Subcutaneous adipose tissue (tissue), 4 donors: ENCODE results near the gene NDUFA12. TPM values are rescaled to one million over a fixed set of nuclear protein-coding genes. Genes with fewer than 3 reads are reported as not detected.

Source experiments
- total RNA-seq, 4 donors: library from RNA; depleted of rRNA; stranded (reverse); fragments of >200 nt; gene quantifications; one replicate each; pipeline ENCODE4 v1.1.0, GENCODE V29; 2016
- TF ChIP-seq, protein P1 (sequence below): fragments of 450-650 bp; IDR thresholded peaks from one replicate; pipeline ENCODE4 v1.5.1; 2016; ENCODE audit warnings: low read depth, mild to moderate bottlenecking, control low read depth, antibody characterized with exemption, moderate library complexity

NDUFA12 gene
- total RNA-seq, 4 donors from 2014 or later: 63.7 to 159 (median 81.6) TPM

DNA sequence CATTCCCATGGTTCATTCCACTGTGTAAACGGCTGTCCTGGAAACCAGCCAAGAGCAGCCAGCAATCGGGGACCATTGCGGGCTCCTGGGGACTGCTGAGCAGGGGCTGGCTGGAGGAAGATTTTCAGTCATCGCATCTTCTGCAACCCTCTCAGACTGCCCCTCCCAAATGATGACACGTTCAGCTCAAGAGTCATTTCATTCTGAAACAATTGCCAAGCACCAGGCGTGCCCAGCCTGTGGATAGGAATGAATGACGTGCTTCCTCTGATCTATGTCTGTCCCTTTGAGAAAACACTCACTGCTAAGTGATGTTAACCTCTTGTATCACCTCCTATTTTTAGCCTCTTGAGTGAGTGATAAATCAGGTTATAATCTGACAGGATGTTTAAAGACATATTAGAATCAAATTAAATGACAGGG lies 62.0 kb downstream of the NDUFA12 start:
- TF ChIP-seq, protein P1, sequence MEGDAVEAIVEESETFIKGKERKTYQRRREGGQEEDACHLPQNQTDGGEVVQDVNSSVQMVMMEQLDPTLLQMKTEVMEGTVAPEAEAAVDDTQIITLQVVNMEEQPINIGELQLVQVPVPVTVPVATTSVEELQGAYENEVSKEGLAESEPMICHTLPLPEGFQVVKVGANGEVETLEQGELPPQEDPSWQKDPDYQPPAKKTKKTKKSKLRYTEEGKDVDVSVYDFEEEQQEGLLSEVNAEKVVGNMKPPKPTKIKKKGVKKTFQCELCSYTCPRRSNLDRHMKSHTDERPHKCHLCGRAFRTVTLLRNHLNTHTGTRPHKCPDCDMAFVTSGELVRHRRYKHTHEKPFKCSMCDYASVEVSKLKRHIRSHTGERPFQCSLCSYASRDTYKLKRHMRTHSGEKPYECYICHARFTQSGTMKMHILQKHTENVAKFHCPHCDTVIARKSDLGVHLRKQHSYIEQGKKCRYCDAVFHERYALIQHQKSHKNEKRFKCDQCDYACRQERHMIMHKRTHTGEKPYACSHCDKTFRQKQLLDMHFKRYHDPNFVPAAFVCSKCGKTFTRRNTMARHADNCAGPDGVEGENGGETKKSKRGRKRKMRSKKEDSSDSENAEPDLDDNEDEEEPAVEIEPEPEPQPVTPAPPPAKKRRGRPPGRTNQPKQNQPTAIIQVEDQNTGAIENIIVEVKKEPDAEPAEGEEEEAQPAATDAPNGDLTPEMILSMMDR: no peak

DNA sequence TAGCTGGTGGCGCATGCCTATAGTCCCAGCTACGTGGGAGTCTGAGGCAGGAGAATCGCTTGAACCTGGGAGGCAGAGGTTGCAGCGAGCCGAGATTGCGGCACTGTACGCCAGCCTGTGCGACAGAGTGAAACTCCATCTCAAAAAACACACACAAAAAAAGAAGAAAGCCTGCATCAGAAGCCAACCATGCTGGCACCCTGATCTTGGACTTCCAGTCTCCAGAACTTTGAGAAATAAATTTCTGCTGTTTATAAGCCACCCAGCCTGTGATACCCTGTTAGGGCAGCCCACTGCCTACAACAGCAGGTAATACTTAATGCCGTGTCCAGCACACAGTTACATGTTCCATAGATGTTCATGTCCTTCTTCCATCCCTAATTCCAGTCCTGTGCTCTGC lies 62.7 kb downstream of the NDUFA12 start:
- TF ChIP-seq, protein P1: no peak

DNA sequence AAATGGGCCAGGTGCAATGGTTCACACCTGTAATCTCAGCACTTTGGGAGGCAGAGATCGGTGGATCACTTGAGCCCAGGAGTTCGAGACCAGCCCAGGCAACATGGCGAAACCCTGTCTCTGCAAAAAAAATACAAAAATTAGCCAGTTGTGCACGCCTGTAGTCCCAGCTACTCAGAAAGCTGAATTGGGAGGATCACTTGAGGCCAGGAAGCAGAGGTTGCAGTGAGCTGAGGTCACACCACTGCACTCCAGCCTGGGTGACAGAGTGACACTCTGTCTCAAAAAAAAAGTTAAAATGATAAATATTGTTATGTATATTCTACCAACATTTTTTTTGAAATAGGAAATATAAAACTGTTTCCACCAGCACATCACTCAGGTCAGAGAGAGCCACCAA lies 64.9 kb downstream of the NDUFA12 start:
- TF ChIP-seq, protein P1: no peak

DNA sequence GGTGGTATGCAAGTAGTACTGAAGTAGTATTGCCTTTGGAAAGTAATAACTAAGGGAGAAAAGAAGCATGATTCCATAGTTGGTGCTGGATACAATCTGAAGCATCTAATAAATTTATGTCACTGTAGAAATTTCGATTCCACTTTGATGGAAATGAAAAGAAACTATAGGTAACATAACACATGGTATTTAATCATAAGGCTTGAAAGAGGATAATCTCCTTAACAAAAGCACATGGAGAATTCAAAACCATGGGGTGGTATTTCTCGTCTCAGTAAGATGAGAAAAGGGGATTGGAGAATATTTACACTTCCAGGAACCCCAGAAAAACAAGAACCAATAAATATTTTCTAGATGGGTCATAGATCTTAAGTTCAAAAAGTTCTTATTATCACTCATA lies 72.7 kb downstream of the NDUFA12 start:
- TF ChIP-seq, protein P1: no peak

DNA sequence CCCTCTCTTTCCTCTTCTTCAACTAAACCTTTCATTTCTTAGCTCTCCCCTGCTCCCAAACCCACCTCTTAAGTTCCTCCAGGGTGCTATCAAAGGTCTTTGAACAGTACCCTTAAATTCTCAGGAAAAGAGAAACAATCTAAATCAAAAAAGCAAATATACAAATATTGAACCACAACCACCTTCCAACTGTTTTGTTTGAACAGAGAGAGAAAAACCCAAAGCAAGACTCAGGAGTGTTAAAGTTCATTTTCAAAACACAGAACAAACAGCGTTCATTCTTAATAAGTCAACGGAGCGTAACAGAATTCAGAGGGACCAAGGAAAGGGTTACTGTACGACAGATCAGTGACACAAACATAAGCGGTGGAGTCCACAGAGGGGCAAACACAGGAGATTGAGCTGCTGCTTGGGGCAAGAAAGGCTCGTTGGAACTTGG lies 73.3 kb downstream of the NDUFA12 start:
- TF ChIP-seq, protein P1: no peak

DNA sequence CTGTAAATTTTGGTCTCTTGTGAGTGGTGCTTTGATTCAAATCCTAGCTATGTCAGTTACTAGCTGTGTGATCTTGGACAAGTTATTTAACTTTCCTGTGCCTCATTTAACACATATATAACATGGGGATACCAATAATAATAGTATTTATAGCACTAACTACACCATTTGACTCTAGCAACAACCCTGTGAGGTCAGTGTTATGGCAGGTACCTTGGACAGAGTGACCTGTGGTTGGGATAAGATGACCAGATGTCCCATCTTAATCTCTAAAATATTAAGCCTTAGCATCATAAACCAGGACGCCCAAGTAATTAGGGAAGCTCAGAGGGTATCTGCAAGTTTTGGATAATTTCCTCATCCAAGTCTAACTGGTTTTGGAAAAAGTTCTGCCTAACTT lies 73.7 kb downstream of the NDUFA12 start:
- TF ChIP-seq, protein P1: no peak

DNA sequence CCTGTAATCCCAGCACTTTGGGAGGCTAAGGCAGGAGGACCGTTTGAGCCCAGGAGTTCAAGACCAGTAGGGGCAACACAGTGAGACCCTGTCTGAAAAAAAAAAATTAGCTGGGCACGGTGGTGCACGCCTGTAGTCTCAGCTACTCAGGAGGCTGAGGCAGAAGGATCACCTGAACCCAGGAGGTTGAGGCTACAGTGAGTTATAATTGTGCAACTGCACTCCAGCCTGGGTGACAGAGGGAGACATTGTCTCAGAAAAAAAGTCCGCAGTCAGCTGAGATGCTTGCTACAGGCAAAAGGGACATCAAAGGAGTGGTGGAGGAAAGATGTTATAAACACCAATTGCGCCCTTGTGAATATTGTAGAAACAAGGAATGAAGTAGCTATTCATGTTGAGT lies 77.8 kb downstream of the NDUFA12 start:
- TF ChIP-seq, protein P1: no peak
